HUES6 (cell line): ENCODE data around the gene KCND2.
"Not testable (repeated sequence)": the region's sequence is repeated elsewhere in the genome, so short reads cannot be mapped to it uniquely, and the experiment has no call there.

ENCODE experiments used
- H3K27ac ChIP-seq: 2 replicates; pipeline ENCODE4 v1.7.0; 2013; ENCODE audit warnings: low read depth, mild to moderate bottlenecking, low read length, inconsistent platforms
- H3K27me3 ChIP-seq: 2 replicates; pipeline ENCODE4 v1.6.1; 2013; ENCODE audit warnings: low read length; ENCODE audit not compliant: control insufficient read depth, insufficient read depth
- H3K36me3 ChIP-seq: 2 replicates; pipeline ENCODE4 v1.6.1; 2013; ENCODE audit warnings: low read length; ENCODE audit not compliant: control insufficient read depth, insufficient read depth
- H3K4me1 ChIP-seq: 2 replicates; pipeline ENCODE4 v1.6.1; 2013; ENCODE audit warnings: low read length; ENCODE audit not compliant: control insufficient read depth, insufficient read depth
- H3K4me3 ChIP-seq: 2 replicates; pipeline ENCODE4 v1.5.1; 2013; ENCODE audit warnings: low read depth, low read length
- H3K9ac ChIP-seq: one replicate; pipeline ENCODE4 v1.6.1; 2013; ENCODE audit warnings: mild to moderate bottlenecking, low read length
- H3K9me3 ChIP-seq: 2 replicates; pipeline ENCODE4 v1.6.1; 2013; ENCODE audit warnings: low read depth, low read length; ENCODE audit not compliant: control insufficient read depth, insufficient read depth

Gene KCND2

GRCh38 chr7:120702408-120702807 lies 429.4 kb downstream of the KCND2 start:
- H3K36me3 ChIP-seq, H3K27me3 ChIP-seq, H3K9me3 ChIP-seq, H3K27ac ChIP-seq, H3K9ac ChIP-seq, H3K4me1 ChIP-seq, H3K4me3 ChIP-seq: not testable (repeated sequence)

GRCh38 chr7:120703585-120704240 lies 430.7 kb downstream of the KCND2 start:
- Histone ChIP-seq H3K27me3 (no peaks in the 10 kb centered on the region), H3K27ac (no peak overlapping the region), H3K9me3 (no peaks in the 10 kb centered on the region), H3K4me1 (no peaks in the 10 kb centered on the region), H3K9ac (no peak overlapping the region), H3K4me3 (no peak overlapping the region), H3K36me3 (no peaks in the 10 kb centered on the region)

GRCh38 chr7:120709252-120709971 lies 436.4 kb downstream of the KCND2 start:
- H3K36me3 ChIP-seq: no peaks in the 10 kb centered on the region
- no peaks in the 10 kb centered on the region for H3K4me1 ChIP-seq
- H3K27me3 ChIP-seq: no peaks in the 10 kb centered on the region
- no peaks in the 10 kb centered on the region for H3K9me3 ChIP-seq
- H3K27ac ChIP-seq: no peak overlapping the region
- no peak overlapping the region for H3K9ac ChIP-seq
- no peak overlapping the region for H3K4me3 ChIP-seq

GRCh38 chr7:120709972-120710320 lies 437.0 kb downstream of the KCND2 start:
- H3K27me3 ChIP-seq: no peaks in the 10 kb centered on the region
- H3K27ac ChIP-seq: no peak overlapping the region
- H3K4me1 ChIP-seq: no peaks in the 10 kb centered on the region
- H3K4me3 ChIP-seq: no peak overlapping the region
- no peaks in the 10 kb centered on the region for H3K36me3 ChIP-seq
- no peak overlapping the region for H3K9ac ChIP-seq
- no peaks in the 10 kb centered on the region for H3K9me3 ChIP-seq

GRCh38 chr7:120714945-120715344 lies 442.0 kb downstream of the KCND2 start:
- Histone ChIP-seq H3K36me3 (no peaks in the 10 kb centered on the region), H3K4me1 (peaks cover 5% of the 10 kb centered on the region; the same call in 1 of the 2 replicates)

GRCh38 chr7:120716307-120716706 lies 443.3 kb downstream of the KCND2 start:
- Histone ChIP-seq H3K4me3 (no peak overlapping the region), H3K27ac (no peak overlapping the region), H3K4me1 (peaks cover 5% of the 10 kb centered on the region; the same call in 1 of the 2 replicates), H3K9ac (no peak overlapping the region), H3K9me3 (no peaks in the 10 kb centered on the region), H3K36me3 (no peaks in the 10 kb centered on the region), H3K27me3 (no peaks in the 10 kb centered on the region)

More at GRCh38 chr7:120714945-120715344, 442.0 kb downstream of the KCND2 start:
- no peaks in the 10 kb centered on the region for H3K9me3 ChIP-seq
- H3K27ac ChIP-seq: no peak overlapping the region
- H3K27me3 ChIP-seq: no peaks in the 10 kb centered on the region
- H3K4me3 ChIP-seq: no peak overlapping the region
- H3K9ac ChIP-seq: no peak overlapping the region

- no peak overlapping the region for H3K4me3 ChIP-seq
- no peaks in the 10 kb centered on the region for H3K27me3 ChIP-seq
- H3K9ac ChIP-seq: no peak overlapping the region
- peaks cover 5% of the 10 kb centered on the region; the same call in 1 of the 2 replicates for H3K4me1 ChIP-seq
- no peak overlapping the region for H3K27ac ChIP-seq
- no peaks in the 10 kb centered on the region for H3K36me3 ChIP-seq
- no peaks in the 10 kb centered on the region for H3K9me3 ChIP-seq
Measured at GRCh38 chr7:120717166-120717565, 444.2 kb downstream of the KCND2 start.

GRCh38 chr7:120718361-120718760 lies 445.4 kb downstream of the KCND2 start:
- H3K36me3 ChIP-seq: no peaks in the 10 kb centered on the region
- H3K4me3 ChIP-seq: no peak overlapping the region
- H3K27ac ChIP-seq: no peak overlapping the region
- no peaks in the 10 kb centered on the region for H3K27me3 ChIP-seq
- H3K9ac ChIP-seq: no peak overlapping the region
- peaks cover 5% of the 10 kb centered on the region; the same call in 1 of the 2 replicates for H3K4me1 ChIP-seq
- no peaks in the 10 kb centered on the region for H3K9me3 ChIP-seq

GRCh38 chr7:120720317-120720716 lies 447.3 kb downstream of the KCND2 start:
- Histone ChIP-seq H3K9ac (no peak overlapping the region), H3K27me3 (no peaks in the 10 kb centered on the region), H3K9me3 (no peaks in the 10 kb centered on the region), H3K4me1 (peaks cover 11% of the 10 kb centered on the region), H3K36me3 (no peaks in the 10 kb centered on the region), H3K27ac (no peak overlapping the region), H3K4me3 (no peak overlapping the region)

GRCh38 chr7:120723465-120724385 lies 450.8 kb downstream of the KCND2 start:
- Histone ChIP-seq H3K36me3 (no peaks in the 10 kb centered on the region), H3K27ac (no peak overlapping the region), H3K4me1 (peaks cover 7% of the 10 kb centered on the region), H3K27me3 (no peaks in the 10 kb centered on the region), H3K9ac (no peak overlapping the region), H3K9me3 (no peaks in the 10 kb centered on the region), H3K4me3 (no peak overlapping the region)

- no peaks in the 10 kb centered on the region for H3K9me3 ChIP-seq
- H3K36me3 ChIP-seq: no peaks in the 10 kb centered on the region
- H3K4me3 ChIP-seq: no peak overlapping the region
- no peaks in the 10 kb centered on the region for H3K27me3 ChIP-seq
- no peak overlapping the region for H3K9ac ChIP-seq
- H3K4me1 ChIP-seq: peaks cover 14% of the 10 kb centered on the region; the same call in 1 of the 2 replicates
- no peak overlapping the region for H3K27ac ChIP-seq
Measured at GRCh38 chr7:120724448-120724847, 451.5 kb downstream of the KCND2 start.
